Omental fat pad (tissue), 4 donors: ENCODE data around the gene NOPCHAP1. TPM values are rescaled to one million over a fixed set of nuclear protein-coding genes. Genes with fewer than 3 reads are reported as not detected.

Experiments used
- ATAC-seq: fragments of 150-250 bp; one replicate; pipeline ENCODE4 v1.9.1; 2016; ENCODE audit warnings: mild to moderate bottlenecking, moderate library complexity; ENCODE audit not compliant: low FRiP score
- DNase-seq: peaks from one replicate; pipeline ENCODE4 v3.0.0-alpha.2; 2019; ENCODE audit warnings: low spot score
- CTCF ChIP-seq, 3 donors: fragments of 450-650 bp; IDR thresholded peaks; one replicate each; pipeline ENCODE4 v1.5.1; 2016 to 2017; ENCODE audit warnings: antibody characterized with exemption in 3 of 3, mild to moderate bottlenecking in 3 of 3, moderate library complexity in 2 of 3
- total RNA-seq, 4 donors: library from RNA; depleted of rRNA; stranded (reverse); fragments of >200 nt; gene quantifications; one replicate each; pipeline ENCODE4 v1.1.0, GENCODE V29; 2016

The NOPCHAP1 gene
- total RNA-seq, 4 donors from 2014 or later = 3.8 to 9.8 (median 6.4) TPM

GRCh38 chr12:104958001-104958804, 27.9 kb upstream of the NOPCHAP1 start, which contains the start of gene SLC41A2:
SLC41A2 (minus strand) TSS chr12:104958290; CDS start chr12:104928527, 29,763 bp downstream.
- TF ChIP-seq CTCF (IDR thresholded peaks at IDR 0.05) = no peak
- peak; percentile 58 for DNase-seq
- peak; percentile 93 for ATAC-seq

DNA sequence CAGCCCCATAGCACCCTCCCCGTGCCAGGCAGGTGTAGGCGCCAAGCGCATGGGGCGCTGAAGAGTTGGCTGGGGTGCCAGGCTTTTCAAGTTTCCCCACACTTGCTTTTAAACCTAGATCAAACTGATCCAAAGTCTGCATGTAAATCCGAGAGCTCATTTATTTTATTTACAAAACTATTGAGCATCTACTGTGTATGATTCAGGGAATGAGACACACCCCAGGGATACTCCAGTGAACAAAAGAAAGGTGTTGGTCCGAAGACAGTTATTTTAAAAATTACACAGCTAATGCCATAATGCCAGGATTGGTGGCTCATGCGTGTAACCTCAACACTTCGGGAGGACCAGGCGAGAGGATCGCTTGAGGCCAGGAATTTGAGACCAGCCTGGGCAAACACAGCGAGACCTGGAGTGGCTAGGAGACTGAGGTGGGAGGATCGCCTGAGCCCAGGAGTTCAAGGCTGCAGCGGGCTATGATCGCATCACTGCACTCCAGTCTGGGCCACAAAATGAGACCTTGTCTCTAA, 27.2 kb upstream of the NOPCHAP1 start:
- DNase-seq (no peak), ATAC-seq (peak; percentile 8)
- no peak for TF ChIP-seq CTCF (IDR thresholded peaks at IDR 0.05)

DNA sequence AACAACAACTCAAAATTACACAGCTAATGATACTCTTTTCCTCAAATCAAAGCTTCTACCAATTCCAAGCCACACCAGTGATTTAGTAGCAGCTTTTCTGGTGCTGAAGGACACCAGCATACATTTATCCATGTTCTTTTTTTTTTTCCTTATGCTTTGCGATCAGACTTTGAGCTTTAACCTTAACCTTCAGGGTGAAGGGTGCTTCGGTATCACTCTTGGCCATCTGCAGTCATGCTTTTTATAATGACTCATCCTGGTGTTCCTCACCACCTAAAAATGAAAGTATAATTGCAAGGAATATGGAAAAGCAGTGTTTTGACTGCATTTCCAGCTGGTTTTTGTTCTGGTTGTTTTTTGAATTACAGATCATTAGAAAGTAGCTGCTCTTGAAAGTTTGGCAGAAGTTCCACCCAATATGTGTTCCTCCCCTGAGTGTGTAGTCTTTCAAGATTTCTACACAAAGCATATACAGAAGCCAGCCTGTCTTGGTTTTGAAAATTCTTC, 26.7 kb upstream of the NOPCHAP1 start:
- no peak for TF ChIP-seq CTCF (IDR thresholded peaks at IDR 0.05)
- DNase-seq (no peak), ATAC-seq (no peak)

- no peak for ATAC-seq
- no peak for TF ChIP-seq CTCF (IDR thresholded peaks at IDR 0.05)
- no peak for DNase-seq
These were observed 25.7 kb upstream of the NOPCHAP1 start for GRCh38 chr12:104960464-104960863.

- DNase-seq = no peak
- TF ChIP-seq CTCF (IDR thresholded peaks at IDR 0.05) = no peak
- ATAC-seq = no peak
These were observed 22.4 kb upstream of the NOPCHAP1 start for GRCh38 chr12:104963757-104964156.

DNA sequence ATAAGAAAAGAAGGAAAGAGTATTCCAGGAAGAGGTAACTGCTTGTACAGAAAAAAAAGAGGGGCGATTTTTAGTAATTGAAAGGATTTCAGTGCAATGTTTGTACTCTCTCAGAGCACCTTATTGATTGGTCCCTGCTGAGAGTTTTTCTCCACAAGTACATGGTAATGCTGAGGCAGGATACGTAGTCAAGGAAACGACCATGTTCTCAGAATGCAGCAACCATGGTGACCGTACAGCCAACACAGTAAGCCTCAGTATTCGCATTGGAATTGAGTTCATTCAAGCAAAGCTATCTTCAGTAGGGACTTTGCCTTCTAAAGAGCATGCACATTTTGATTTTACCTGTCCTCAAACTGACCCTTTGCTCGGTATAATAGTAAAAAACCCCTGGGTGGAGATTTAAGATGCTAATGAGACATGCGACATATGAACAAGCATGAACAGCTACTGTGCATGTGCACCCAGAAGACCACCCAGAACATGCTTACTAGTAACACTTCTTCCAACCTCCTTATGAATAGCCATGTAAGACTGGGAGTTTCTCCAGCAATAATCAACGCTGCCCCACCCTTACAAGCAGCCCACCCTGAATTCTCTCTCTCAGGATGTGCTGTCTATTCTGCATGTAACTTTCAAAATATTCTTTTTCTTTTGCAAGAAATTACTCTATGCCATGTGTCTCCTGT, 21.8 kb upstream of the NOPCHAP1 start:
- DNase-seq = no peak
- TF ChIP-seq CTCF (IDR thresholded peaks at IDR 0.05) = no peak
- no peak for ATAC-seq
